HG02938 (cell line): ENCODE measurements around the gene ZNF398.
"Not testable (repeated sequence)": the region's sequence is repeated elsewhere in the genome, so short reads cannot be mapped to it uniquely, and the experiment has no call there.

ENCODE experiments used
- ATAC-seq: cut with Tn5 transposase; IDR thresholded peaks from one replicate; pipeline ENCODE4 v1.9.1; 2021; ENCODE audit warnings: mild to moderate bottlenecking, moderate library complexity; ENCODE audit not compliant: unreplicated experiment

ZNF398 gene, protein sequence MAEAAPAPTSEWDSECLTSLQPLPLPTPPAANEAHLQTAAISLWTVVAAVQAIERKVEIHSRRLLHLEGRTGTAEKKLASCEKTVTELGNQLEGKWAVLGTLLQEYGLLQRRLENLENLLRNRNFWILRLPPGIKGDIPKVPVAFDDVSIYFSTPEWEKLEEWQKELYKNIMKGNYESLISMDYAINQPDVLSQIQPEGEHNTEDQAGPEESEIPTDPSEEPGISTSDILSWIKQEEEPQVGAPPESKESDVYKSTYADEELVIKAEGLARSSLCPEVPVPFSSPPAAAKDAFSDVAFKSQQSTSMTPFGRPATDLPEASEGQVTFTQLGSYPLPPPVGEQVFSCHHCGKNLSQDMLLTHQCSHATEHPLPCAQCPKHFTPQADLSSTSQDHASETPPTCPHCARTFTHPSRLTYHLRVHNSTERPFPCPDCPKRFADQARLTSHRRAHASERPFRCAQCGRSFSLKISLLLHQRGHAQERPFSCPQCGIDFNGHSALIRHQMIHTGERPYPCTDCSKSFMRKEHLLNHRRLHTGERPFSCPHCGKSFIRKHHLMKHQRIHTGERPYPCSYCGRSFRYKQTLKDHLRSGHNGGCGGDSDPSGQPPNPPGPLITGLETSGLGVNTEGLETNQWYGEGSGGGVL

DNA sequence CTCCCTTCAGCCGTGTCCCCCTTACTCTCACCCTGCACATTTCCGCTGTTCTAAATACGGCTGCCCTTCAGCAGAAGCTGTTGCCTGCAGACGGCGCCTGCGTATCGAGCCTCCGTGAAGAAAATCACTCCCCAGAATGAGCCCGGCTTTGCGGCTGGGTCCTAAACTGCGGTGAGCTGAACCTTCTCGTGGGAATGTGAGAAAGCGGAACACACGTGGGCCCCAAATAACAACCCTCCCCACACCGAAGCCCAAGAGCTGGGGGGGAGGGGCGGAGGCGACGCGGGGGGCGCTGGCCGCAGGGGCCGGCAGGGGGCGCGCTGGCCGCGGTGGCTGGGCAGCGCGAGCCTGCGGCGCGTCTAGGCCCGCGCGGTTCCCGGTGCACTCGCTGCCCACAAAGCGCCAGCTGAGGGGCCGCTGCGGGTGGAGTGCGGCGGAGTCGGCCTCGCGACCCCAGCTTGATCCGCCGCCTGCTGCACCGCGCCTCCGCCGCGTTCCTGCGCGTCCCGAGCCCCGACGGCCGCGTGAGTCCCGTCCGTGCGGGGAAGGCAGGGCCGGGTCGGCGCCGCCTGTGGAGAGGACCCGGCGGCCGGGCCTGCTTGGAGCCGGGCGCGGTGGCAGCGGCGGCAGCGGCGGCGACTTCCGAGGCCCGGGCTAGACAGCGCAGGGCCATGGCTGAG, at the start of gene ZNF398:
Gene ZNF398 (plus strand): TSS at position 382 of the 680 bp plus-strand sequence. CDS start 290 bp downstream, at position 672.
- ATAC-seq, result peak; percentile 64

DNA sequence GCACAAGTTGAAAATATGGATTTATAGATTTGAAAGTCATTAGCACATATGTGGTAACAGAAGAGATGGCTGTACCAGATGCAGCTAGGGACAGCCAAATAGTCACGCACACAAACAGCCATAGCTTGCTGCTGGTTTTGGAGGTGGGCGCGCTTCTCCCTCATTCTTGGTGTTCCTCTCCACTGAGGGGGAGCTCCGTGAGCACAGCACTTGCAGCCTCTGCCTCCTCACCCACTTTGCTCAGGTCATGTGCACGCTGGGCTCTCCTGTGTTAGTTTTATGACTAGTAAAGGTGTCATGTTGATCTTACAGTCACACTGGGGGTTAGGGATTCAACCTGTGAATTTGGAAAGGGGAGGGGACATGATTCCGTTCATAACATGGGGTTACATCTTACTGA, 48.2 kb upstream of the ZNF398 start:
- ATAC-seq, result no peak

DNA sequence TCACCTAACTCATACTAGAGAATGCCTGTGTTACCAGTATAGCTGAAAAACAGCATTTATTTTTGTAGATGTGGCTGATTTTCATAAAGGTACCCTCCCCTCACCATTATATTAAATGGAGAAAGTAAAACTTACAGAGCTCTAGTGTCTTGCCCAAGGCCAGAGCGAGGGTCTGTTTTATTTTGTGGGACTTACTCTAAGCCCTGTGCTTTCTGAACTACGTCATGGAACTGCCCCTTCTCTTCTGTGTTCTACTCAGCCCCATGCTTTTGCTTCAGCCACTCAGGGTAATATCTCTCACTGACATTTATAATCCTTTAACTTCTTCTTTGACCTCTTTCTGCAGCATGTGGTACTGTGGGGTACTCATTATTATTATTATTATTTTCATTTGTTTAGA, 46.4 kb upstream of the ZNF398 start:
- ATAC-seq, result no peak

DNA sequence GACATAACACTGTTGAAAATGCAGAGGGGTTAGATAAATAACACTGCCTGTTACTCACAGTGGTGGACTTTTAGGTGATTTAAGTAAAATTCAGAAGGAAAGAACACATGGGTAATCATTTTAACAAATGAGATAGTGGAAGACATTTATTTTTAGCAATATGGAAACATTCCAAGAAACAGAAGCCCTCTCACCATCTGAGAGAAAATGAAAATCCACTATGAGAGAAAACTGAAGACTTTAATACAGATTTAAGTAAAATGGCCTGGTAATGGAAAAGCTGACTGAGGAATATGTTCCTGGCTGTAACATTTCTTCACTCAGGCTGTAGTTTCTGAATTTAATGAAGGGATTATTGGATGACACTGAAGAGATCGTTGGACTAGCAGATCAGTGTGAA, 44.6 kb upstream of the ZNF398 start:
- ATAC-seq, result no peak

DNA sequence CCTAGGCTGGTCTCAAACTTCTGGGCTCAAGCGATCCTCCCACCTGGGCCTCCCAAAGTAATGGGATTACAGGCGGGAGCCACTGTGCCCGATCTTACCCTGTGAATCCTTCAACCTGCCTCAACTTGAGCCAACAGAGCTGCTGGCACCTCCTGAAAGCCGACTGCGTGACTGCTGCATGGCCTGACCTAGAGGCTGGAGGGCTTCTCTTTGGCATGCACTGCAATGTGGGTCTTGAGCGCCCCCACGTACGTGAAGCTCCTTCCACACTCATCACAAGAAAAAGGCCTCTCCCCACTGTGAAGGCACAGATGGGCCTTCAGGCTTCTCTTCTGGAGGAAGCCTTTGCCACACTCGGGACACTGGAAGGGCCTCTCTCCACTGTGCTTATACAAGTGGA, 43.8 kb upstream of the ZNF398 start:
- ATAC-seq, result no peak

DNA sequence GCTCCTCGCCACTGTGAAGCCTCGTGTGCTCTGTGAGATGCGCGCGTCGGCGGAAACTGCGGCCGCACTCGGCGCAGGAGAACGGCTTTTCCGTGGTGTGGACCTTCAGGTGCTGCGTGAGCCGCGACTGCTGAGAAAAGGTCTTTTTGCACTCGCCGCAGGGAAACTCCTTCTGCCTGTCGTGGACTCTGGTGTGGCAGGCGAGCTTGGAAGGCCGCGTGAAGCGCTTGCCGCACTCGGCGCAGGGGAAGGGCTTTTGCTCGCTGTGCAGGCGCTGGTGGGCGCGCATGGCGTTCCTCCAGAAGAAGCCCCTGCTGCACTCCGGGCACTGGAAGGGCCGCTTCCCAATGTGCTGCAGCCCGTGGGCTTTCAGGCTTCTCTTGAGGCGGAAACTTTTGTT, 43.0 kb upstream of the ZNF398 start:
- no peak for ATAC-seq

DNA sequence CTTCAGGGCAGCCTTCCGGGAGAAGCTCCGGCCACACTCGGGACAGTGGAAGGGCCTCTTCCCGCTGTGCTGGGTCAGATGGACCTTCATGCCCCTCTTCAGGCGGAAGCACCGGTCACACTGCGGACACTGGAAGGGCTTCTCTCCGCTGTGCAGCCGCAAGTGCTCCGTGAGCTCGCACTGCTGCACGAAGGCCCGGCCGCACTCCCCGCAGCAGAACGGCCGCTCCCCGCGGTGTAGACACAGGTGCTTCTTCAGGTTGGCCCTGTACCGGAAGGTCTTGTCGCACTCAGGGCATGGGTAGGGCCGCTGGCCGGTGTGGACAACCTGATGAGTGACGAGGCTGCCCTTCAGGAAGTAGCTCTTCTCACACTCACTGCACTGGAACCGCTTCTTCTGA, 42.5 kb upstream of the ZNF398 start:
- ATAC-seq, result no peak

DNA sequence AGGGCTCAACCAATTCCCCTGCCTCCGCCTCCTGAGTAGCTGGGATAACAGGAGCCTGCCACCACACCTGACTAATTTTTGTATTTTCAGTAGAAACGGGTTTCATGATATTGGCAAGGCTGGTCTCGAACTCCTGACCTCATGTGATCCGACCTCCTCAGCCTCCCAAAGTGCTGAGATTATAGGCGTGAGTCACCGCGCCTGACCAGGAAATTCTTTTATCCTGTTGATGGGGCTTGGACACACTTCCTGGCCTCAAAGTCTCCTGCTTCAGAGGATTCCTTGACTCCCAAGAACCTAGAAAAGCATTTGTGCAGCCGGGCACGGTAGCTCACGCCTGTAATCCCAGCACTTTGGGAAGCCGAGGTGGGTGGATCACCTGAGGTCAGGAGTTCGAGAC, 37.3 kb upstream of the ZNF398 start:
- ATAC-seq, result no peak

DNA sequence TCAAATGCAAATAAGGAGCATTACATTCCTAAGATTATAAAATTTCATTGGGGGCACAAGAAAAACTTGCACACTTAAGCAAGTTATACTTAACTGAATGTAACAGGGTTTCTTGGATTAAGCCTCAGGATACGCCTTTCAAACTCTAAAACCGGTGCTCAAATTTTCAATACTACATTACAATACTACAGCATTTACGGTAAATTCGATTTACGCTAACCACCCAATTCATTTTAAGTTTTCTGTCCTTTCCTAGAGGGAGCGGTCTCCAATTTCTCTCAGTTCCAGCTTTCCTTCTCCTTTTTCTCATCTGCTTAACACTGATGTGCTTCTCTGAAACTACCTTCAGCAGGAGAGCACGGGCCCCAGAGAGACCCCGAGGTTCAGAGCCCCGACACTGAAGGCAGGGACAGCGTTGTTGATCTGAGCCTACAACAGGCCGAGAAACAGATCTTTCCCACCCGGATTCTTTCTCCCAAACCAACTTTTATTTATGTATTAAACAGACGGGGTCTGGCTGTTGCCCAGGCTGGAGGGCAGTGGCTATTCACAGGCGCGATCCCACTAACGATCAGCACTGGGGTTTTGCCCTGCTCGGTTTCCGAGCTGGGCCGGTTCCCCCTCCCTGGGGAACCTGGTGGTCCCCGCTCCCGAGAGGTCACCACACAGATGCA, 21.9 kb upstream of the ZNF398 start:
- peak; percentile 1 for ATAC-seq

DNA sequence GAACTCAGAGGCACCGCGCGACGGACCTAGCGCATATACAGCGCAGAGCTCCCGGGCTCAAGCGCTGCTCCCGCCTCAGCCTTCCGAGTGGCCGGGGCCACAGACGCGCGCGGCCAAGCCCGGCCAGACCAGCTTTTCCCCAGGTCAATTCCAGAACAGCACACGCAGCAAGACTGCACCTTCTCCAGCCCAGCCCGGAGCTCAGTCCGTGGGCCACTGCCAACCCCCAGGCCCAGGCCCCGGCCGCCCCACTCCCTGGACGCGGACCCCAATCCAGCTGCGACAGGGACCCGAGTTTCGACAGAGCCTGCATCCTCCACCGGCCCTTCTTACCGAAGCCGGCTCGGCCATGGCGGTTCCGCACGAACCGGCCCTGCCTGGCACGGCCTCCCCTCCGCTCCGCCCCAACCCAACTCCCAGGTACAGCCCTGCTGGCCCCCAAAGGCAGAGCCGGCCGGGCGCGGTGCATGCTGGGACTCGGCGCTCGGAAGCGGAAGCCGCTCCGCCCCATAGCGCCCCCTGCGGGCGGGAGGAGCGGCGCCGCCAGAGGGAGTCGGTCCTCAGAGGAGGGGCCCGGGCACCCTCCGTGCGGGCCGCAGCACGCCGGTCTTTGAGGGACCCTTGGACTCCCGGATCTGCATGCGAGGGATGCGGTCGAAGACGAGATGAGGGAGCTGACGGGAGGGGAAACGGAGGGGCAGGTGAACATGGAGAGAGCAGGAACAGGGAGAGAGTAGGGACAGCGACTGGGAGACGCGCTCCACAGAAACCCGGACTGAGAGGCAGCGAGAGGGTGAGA, 21.2 kb upstream of the ZNF398 start, which contains the start of gene ZNF425:
Gene ZNF425 (minus strand): TSS at position 462 of the 799 bp plus-strand sequence. CDS start 111 bp downstream, at position 351.
- ATAC-seq, result peak; percentile 81

DNA sequence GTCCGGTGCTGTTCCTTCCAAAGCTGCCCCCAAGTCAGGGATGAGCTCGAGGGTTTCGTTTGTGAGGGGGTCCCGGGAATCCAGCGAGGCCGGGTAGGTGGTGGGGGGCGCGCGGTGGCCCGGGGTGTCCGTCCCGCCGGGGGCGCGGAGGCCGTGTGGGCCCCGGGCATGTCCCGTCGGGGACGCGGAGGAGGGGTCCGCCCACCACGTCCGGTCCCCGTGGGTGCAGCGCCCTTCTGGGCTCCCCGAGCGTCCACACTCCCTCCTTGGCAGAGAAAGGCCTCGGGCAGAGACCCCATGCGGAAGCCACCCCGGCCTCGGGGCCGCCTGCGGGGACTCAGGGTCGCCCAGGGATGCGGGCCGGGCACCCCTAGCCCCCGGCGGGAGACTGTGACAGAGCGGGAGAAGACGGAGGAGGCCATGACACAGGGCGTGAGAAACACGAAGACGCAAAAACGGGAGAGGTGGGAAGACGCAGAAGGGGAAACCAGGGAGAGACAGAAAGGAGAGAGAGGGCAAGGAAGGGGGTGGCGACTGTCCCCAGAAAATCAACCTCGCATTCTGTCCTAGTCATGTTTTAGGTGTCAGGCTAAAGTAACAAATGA, 20.5 kb upstream of the ZNF398 start:
- ATAC-seq, result peak; percentile 39

DNA sequence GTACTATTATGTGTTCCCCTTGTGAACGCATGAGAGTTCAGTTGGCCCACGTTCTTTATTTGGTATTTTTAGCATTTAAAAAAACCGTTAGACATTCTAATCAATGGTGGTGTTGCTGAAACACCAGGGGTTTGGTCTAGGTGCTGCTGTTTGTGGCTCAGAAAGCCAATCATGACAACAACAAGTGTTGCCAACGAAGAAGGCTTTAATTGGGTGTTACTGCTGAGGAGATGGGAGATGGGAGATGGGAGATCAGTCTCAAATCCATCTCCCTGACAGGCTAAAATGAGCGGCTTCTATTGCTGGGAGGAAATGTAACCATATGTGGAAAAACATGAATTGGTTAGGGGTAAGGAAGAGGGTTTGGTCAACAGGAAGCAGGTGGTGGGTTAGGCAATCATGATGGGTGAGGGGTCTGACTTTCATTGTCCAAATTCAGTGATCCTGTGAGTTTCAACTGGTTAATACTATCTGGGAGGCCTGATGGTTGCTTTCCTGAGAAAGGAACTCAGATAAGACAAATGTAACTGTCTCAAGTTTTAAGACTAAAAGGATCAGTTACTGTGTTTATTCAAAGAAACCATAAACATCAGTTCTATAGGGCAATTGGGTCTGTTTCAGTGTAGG, 16.6 kb upstream of the ZNF398 start:
- ATAC-seq, result no peak

DNA sequence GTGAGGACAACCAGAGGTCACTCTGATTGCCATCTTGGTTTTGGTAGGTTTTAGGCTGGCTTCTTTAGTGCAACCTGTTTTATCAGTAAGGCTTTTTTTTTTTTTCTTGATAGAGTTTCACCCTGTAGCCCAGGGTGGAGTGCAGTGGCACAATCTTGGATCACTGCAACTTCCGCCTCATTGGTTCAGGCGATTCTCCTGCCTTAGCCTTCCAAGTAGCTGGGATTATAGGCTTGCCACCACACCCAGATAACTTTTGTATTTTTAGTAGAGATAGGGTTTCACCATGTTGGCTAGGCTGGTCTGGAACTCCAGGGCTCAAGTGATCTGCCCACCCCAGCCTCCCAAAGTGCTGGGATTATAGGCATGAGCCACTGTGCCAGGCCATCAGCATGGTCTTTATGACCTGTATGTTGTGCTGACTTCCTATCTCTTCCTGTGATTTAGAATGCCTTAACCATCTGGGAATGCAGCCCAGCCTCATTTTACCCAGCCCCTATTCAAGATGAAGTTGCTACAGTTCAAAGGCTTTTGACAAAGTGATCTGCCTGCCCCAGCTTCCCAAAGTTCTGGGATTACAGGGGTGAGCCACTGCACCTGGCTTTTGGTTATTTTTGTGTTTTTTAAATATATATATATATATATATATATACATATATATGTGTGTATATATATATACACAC, 14.1 kb upstream of the ZNF398 start:
- ATAC-seq, result no peak

DNA sequence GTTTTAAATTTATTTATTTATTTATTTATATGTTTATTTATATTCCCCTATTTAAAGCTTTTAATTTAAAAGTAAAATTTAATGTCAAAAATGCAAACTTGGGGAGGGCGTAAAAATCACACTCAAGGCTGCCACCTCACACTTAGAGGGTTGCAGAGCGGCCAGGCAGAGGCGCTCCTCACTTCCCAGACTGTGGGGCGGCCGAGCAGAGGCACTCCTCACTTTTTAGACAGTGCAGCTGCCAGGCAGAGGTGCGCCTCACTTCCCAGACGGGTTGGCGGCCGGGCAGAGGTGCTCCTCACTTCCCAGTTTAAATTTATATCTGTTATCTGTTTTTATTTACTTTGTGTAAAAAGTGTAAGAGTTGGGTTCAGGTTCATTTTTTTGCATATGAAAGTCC, 11.1 kb upstream of the ZNF398 start:
- no peak for ATAC-seq

DNA sequence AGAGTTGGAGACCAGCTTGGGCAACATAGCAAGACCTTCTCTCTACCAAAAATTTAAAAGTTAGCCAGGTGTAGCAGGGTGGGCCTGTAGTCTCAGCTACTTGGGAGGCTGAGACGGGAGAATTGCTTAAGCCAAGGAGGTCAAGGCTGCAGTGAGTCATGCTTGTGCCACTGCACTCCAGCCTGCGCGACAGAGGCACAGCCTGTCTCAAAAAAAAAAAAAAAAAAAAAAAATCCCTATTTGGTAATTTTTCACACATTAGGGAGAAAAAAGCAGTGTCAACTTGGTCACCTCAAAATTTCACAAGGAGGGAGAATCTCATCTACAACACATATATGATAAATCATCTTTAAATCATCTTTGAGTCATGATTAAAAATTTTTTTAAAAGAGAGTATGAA, 6.4 kb upstream of the ZNF398 start:
- ATAC-seq, result no peak

DNA sequence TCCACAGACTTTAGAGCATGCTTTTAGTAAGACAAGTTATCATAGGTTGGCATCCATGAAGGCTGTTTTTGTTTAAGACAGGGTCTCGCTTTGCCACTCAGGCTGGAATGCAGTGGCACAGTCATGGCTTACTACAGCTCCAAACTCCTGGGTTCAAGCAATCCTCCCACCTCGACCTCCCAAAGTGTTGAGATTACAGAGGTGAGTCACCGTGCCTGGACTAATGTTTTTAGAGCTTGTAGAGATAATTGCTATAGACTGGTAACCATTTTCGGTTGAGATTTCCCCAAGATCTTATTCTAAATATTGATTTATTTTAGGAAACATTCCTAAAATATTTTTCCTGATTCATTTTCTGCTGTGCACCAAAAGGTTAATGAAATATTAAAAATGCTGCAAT, 5.4 kb upstream of the ZNF398 start:
- no peak for ATAC-seq

DNA sequence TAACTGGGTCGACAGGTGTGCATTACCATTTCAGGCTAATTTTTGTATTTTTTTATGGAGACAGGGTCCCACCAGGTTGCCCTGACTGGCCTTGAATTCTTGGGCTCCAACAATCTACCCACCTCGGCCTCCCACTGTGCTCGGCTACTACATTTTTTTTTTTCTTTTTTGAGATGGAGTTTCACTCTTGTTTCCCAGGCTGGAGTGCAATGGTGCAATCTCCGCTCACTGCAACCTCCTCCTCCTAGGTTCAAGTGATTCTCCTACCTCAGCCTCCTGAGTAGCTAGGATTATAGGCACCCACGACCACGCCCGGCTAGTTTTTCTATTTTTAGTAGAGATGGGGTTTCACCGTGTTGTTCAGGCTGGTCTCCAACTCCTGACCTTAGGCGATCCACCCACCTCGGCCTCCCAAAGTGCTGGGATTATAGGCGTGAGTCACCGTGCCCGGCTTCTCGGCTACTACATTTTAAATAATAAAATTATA, 2.8 kb upstream of the ZNF398 start:
- ATAC-seq, result not testable (repeated sequence)

DNA sequence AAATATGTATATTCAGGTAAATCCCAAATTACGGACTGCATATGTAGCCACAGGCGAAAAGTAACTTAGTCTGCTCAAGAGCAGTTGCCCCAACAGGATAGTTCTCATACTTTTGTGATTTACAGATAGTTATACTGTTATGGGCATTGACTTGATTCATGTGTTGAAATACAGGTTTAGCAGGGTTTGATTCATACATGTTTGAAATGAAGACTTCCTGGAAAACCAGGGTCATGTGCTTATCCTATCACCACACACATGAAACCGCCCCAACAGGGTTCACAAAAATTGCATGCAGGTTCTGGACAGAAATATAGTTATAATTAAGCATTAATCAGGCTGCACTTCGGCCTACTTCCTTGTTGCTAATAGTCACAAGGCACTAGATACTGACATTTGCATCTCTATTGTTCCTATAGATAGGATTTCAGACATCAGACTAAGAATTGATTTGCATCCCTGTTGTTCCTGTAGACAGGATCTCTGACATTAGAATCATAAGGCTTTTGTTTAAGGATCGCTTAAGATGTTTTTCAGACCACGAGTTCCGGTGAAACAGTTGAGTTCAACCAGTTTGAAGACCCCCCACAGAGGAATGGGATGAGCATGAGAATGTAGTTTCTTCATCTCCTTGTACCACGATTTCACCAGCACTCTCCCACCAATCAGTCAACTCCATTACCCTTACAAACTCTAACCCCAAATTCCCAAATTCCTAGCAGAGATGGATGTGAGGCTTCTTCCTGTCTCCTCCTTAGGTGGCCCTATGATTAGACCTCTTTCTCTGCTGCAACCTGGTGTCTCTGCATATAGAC, 2.0 kb upstream of the ZNF398 start:
- ATAC-seq, result no peak
